Gastroesophageal sphincter (tissue), 4 donors: ENCODE measurements around the gene UNK. TPM values are rescaled to one million over a fixed set of nuclear protein-coding genes. Genes with fewer than 3 reads are reported as not detected.

Experiments used
- ATAC-seq: fragments of 150-250 bp; one replicate; pipeline ENCODE4 v1.9.1; 2016; ENCODE audit warnings: mild to moderate bottlenecking, moderate library complexity
- H3K27ac ChIP-seq, 4 donors: fragments of 200-600 bp; sonication (generic) in 3 of 4; 1 replicate in 3 of 4; 2 replicates in 1 of 4; pipeline ENCODE4 v1.5.1; 2016 to 2019
- H3K27me3 ChIP-seq: fragments of 200-600 bp; sonication (generic); one replicate; pipeline ENCODE4 v1.5.1; 2019
- H3K36me3 ChIP-seq, 2 donors: fragments of 200-600 bp; sonication (generic); one replicate each; pipeline ENCODE4 v1.5.1; 2019; ENCODE audit warnings: control low read depth in 1 of 2
- H3K4me1 ChIP-seq, 3 donors: fragments of 200-600 bp; sonication (generic); 1 replicate in 2 of 3; 2 replicates in 1 of 3; pipeline ENCODE4 v1.5.1; 2016 to 2019; ENCODE audit warnings: control low read depth in 2 of 3
- H3K4me3 ChIP-seq, 2 donors: fragments of 200-600 bp; sonication (generic); one replicate each; pipeline ENCODE4 v1.5.1; 2019; ENCODE audit warnings: mild to moderate bottlenecking in 1 of 2, moderate library complexity in 1 of 2
- H3K9me3 ChIP-seq, 3 donors: fragments of 200-600 bp; sonication (generic); one replicate each; pipeline ENCODE4 v1.5.1; 2017 to 2019; ENCODE audit warnings: control low read depth in 2 of 3
- EP300 ChIP-seq: sonication (generic); formaldehyde crosslinking; IDR thresholded peaks from one replicate; pipeline ENCODE4 v1.6.1; 2017; ENCODE audit warnings: antibody characterized with exemption, mild to moderate bottlenecking
- POLR2A ChIP-seq, 2 donors: fragments of 450-650 bp; IDR thresholded peaks; one replicate each; pipeline ENCODE4 v1.6.1; 2017; ENCODE audit warnings: antibody characterized with exemption in 2 of 2, mild to moderate bottlenecking in 2 of 2, moderate library complexity in 1 of 2
- POLR2AphosphoS5 ChIP-seq: sonication (generic); formaldehyde crosslinking; IDR thresholded peaks from one replicate; pipeline ENCODE4 v1.6.1; 2017; ENCODE audit warnings: antibody characterized with exemption
- WGBS, 2 donors: methylation state at CpG; one replicate each; pipeline ENCODE4 v1.1.5; 2018; ENCODE audit warnings: low coverage in 1 of 2; 5-methylcytosine and 5-hydroxymethylcytosine counted together
- total RNA-seq, 4 donors: library from RNA; depleted of rRNA; stranded (reverse); fragments of >200 nt; gene quantifications; one replicate each; pipeline ENCODE4 v1.1.0, GENCODE V29; 2016
- TF ChIP-seq, protein P1 (sequence below), 4 experiments: fragments of 200-600 bp in 2 of 4; fragments of 450-650 bp in 2 of 4; sonication (generic) in 1 of 4; IDR thresholded peaks; one replicate each; pipeline ENCODE4 v1.5.1; 2017 to 2019; ENCODE audit warnings: antibody characterized with exemption in 4 of 4, mild to moderate bottlenecking in 2 of 4, moderate library complexity in 2 of 4

The UNK gene
- total RNA-seq, 4 donors from 2014 or later = 9.8 to 41.6 (median 21.0) TPM

DNA sequence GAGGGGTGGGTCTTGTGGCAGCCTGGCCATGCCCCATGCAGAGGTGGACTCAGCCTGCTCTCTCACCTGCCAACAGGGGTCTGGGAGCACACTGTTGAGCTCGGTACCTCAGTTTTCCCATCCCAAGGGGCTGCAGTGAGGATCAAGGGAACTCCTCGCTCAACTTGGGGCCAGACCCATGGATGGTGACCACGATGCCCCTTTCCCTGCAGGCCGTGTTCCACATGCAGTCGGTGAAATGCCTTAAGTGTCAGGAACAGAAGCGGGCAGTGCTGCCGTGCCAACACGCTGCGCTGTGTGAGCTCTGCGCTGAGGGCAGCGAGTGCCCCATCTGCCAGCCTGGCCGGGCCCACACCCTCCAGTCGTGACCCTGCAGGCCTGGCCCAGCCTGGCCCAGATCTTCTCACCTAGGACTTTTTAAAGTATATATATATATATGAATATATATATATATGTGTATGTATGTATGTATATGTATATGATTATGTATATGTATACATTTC is 39.5 kb downstream of the UNK start:
- Histone ChIP-seq H3K36me3 (peaks cover 0 to 75% of the 10 kb centered on the region in 2 donors), H3K27me3 (no peaks in the 10 kb centered on the region), H3K27ac (peak overlapping the region in 1 of 4 donors; percentile 52), H3K4me1 (peaks cover 0 to 51% (median 15%) of the 10 kb centered on the region in 3 donors), H3K9me3 (no peaks in the 10 kb centered on the region), H3K4me3 (no peak overlapping the region)
- no peak for ATAC-seq
- WGBS, 2 donors = 87% methylated on average over 9 of the region's 13 CpGs; no CpG with 5 or more reads in 1 of the 2 donors
- TF ChIP-seq, protein P1, sequence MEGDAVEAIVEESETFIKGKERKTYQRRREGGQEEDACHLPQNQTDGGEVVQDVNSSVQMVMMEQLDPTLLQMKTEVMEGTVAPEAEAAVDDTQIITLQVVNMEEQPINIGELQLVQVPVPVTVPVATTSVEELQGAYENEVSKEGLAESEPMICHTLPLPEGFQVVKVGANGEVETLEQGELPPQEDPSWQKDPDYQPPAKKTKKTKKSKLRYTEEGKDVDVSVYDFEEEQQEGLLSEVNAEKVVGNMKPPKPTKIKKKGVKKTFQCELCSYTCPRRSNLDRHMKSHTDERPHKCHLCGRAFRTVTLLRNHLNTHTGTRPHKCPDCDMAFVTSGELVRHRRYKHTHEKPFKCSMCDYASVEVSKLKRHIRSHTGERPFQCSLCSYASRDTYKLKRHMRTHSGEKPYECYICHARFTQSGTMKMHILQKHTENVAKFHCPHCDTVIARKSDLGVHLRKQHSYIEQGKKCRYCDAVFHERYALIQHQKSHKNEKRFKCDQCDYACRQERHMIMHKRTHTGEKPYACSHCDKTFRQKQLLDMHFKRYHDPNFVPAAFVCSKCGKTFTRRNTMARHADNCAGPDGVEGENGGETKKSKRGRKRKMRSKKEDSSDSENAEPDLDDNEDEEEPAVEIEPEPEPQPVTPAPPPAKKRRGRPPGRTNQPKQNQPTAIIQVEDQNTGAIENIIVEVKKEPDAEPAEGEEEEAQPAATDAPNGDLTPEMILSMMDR (IDR thresholded peaks at IDR 0.05) = no peak
- TF ChIP-seq POLR2AphosphoS5 (no peak), POLR2A (IDR thresholded peaks at IDR 0.05) (no peak)

DNA sequence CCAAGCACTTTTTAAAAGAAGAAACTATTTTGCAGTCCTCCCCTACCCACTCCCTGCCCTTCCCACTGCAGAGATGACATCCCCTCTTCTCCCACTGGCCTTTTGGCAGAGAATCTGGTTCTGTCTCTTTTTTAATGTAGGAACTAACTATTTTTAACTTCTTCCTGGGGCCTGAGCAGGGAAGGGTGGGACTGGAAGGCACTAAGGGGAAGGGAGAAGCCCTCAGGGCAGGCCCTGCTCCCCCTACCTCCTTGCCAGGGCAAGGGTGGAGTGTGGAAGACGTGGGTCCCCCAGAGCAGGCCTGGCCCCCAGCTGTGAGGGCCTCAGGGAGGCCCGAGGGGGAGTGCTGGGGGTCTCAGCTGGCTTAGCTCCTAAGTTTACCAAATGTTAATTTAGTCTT is 40.1 kb downstream of the UNK start:
- Histone ChIP-seq H3K4me1 (peaks cover 0 to 53% (median 15%) of the 10 kb centered on the region in 3 donors), H3K9me3 (no peaks in the 10 kb centered on the region), H3K27ac (peak overlapping the region in 3 of 4 donors; percentile 51 to 78 (median 67)), H3K4me3 (no peak overlapping the region), H3K36me3 (peaks cover 0 to 72% of the 10 kb centered on the region in 2 donors), H3K27me3 (no peaks in the 10 kb centered on the region)
- no CpG with 5 or more reads among the region's 2 CpGs for WGBS, 2 donors
- TF ChIP-seq, protein P1 (IDR thresholded peaks at IDR 0.05) = no peak
- TF ChIP-seq EP300 = no peak
- TF ChIP-seq POLR2AphosphoS5 = no peak
- no peak for ATAC-seq

DNA sequence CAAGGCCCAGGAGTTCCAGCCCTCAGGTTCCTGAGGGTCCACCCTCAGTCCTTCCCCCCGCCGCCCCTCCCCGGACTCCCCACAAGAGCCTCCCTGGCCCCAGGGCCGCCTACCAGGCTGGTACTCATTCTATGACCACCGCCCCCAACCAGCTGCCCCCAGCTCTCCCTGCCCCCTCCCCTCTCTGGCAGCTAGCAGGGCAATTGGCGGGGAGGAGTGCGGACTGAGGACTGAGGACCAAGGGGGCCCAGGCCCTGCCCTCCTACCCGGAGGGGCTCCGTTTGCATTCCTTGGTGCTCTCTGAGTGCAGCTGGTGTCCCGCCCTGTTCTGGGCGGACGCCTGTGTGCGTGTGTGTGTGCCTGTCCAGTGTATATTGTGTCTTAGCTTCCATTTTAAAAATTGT is 40.5 kb downstream of the UNK start:
- Histone ChIP-seq H3K4me1 (peaks cover 0 to 53% (median 15%) of the 10 kb centered on the region in 3 donors), H3K36me3 (peaks cover 0 to 72% of the 10 kb centered on the region in 2 donors), H3K4me3 (no peak overlapping the region), H3K9me3 (no peaks in the 10 kb centered on the region), H3K27me3 (no peaks in the 10 kb centered on the region), H3K27ac (peak overlapping the region in 3 of 4 donors; percentile 51 to 78 (median 67))
- ATAC-seq = no peak
- TF ChIP-seq EP300 (no peak), POLR2A (IDR thresholded peaks at IDR 0.05) (no peak), POLR2AphosphoS5 (no peak)
- TF ChIP-seq, protein P1 (IDR thresholded peaks at IDR 0.05) = no peak
- no CpG with 5 or more reads among the region's 13 CpGs for WGBS, 2 donors

DNA sequence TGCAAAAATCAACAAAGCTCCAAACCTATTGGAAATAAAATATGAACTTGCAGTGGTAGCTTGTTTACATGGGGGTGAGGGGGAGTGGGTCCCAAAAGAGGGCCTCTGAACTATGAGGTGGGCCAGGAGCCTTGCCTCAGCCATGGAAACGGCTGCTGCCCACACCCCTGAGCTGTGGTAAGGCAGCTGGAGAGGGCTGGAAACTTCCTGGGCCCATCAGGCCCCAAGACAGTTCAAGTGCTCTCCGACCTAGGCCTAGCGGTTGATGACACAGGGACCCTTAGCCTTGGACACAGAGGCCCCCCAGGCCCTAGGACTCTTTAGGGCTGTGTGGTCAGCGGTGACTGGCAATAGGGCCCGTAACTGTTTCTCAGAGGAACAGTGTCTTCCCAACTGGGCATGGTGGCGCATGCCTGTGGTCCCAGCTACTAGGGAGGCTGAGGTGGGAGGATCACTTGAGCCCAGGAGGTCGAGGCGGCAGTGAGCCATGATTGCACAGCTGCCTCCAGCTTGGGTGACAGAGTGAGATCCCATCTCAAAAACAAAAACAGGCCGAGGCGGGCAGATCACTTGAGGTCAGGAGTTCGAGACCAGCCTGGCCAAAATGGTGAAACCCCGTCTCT is 41.3 kb downstream of the UNK start:
- ATAC-seq = no peak
- H3K36me3 ChIP-seq = peaks cover 0 to 72% of the 10 kb centered on the region in 2 donors

More for the DNA sequence above, 41.3 kb downstream of the UNK start:
- H3K9me3 ChIP-seq = no peaks in the 10 kb centered on the region
- peaks cover 0 to 53% (median 15%) of the 10 kb centered on the region in 3 donors for H3K4me1 ChIP-seq
- H3K4me3 ChIP-seq = no peak overlapping the region
- H3K27ac ChIP-seq = peak overlapping the region in 2 of 4 donors; percentile 78 to 84
- TF ChIP-seq POLR2A (IDR thresholded peaks at IDR 0.05) (no peak), POLR2AphosphoS5 (no peak), EP300 (no peak)
- TF ChIP-seq, protein P1 (IDR thresholded peaks at IDR 0.05) = no peak
- no CpG with 5 or more reads among the region's 12 CpGs for WGBS, 2 donors
- no peaks in the 10 kb centered on the region for H3K27me3 ChIP-seq
